Keratinocyte (primary cell): ENCODE data around the gene EEF1AKMT1. TPM values are rescaled to one million over a fixed set of nuclear protein-coding genes. Genes with fewer than 3 reads are reported as not detected.

ENCODE experiments used
- DNase-seq: peaks from one replicate; pipeline ENCODE4 v3.0.0-alpha.2; 2011; ENCODE audit warnings: low read depth, missing footprints, low spot score
- FAIRE-seq: peaks from 2 replicates; lab custom pipeline; 2011; peaks lifted over from hg19 to GRCh38; lab: Jason Lieb, UNC
- H2AFZ ChIP-seq: 2 replicates; pipeline ENCODE4 v1.6.0; 2012; ENCODE audit warnings: low read length, control low read depth, inconsistent platforms; ENCODE audit not compliant: control insufficient read depth
- H3K27ac ChIP-seq: 2 replicates; pipeline ENCODE4 v1.5.1; 2011; ENCODE audit warnings: low read length; ENCODE audit not compliant: control insufficient read depth, insufficient read depth
- H3K27me3 ChIP-seq: 3 replicates; pipeline ENCODE4 v1.6.0; 2011; ENCODE audit warnings: low read length; ENCODE audit not compliant: control insufficient read depth, insufficient read depth; ENCODE audit errors: extremely low read depth
- H3K36me3 ChIP-seq, 2 experiments: 2 replicates in 1 of 2; 3 replicates in 1 of 2; pipeline ENCODE4 v1.5.1; 2011; ENCODE audit warnings: low read length in 2 of 2, mild to moderate bottlenecking in 1 of 2; ENCODE audit not compliant: control insufficient read depth in 2 of 2, insufficient read depth in 2 of 2; ENCODE audit errors: extremely low read depth in 1 of 2
- H3K4me1 ChIP-seq: 3 replicates; pipeline ENCODE4 v1.5.1; 2011; ENCODE audit warnings: low read length; ENCODE audit not compliant: control insufficient read depth, insufficient read depth; ENCODE audit errors: extremely low read depth
- H3K4me2 ChIP-seq: 3 replicates; pipeline ENCODE4 v1.6.0; 2011; ENCODE audit warnings: low read depth, low read length; ENCODE audit not compliant: control insufficient read depth, insufficient read depth; ENCODE audit errors: extremely low read depth
- H3K4me3 ChIP-seq, 3 experiments: fragments of 200-600 bp in 1 of 3; sonication (generic) in 1 of 3; 2 replicates in 2 of 3; 3 replicates in 1 of 3; pipeline ENCODE4 v1.5.1; 2011 to 2016; ENCODE audit warnings: low read length in 3 of 3, mild to moderate bottlenecking in 3 of 3, control low read depth in 2 of 3, inconsistent platforms in 1 of 3, low read depth in 1 of 3, mixed read lengths in 1 of 3, mixed run types in 1 of 3, moderate library complexity in 1 of 3; ENCODE audit not compliant: control insufficient read depth in 2 of 3, insufficient read depth in 2 of 3; ENCODE audit errors: extremely low read depth in 1 of 3
- H3K79me2 ChIP-seq: 2 replicates; pipeline ENCODE4 v1.6.0; 2012; ENCODE audit warnings: low read length; ENCODE audit not compliant: control insufficient read depth, insufficient read depth
- H3K9ac ChIP-seq: 3 replicates; pipeline ENCODE4 v1.6.0; 2011; ENCODE audit warnings: low read length; ENCODE audit not compliant: control insufficient read depth, insufficient read depth; ENCODE audit errors: extremely low read depth
- H3K9me1 ChIP-seq: 3 replicates; pipeline ENCODE4 v1.6.0; 2011; ENCODE audit warnings: low read length; ENCODE audit not compliant: control insufficient read depth, insufficient read depth; ENCODE audit errors: extremely low read depth
- H3K9me3 ChIP-seq: 2 replicates; pipeline ENCODE4 v1.5.1; 2012; ENCODE audit warnings: low read depth, low read length; ENCODE audit not compliant: control insufficient read depth
- H4K20me1 ChIP-seq: 3 replicates; pipeline ENCODE4 v1.6.0; 2011; ENCODE audit warnings: low read length; ENCODE audit not compliant: control insufficient read depth, insufficient read depth; ENCODE audit errors: extremely low read depth
- EZH2 ChIP-seq: IDR thresholded peaks from one replicate; pipeline ENCODE4 v1.6.1; 2012; ENCODE audit warnings: inconsistent platforms, mild to moderate bottlenecking, low read length, moderate library complexity
- dilution Hi-C: fragments of 300-500 bp; cut with MboI; formaldehyde crosslinking; loops from one replicate; pipeline ENCODE4 v1.7.0; 2020; ENCODE audit warnings: low sequenced_read_pairs; ENCODE audit not compliant: extremely low pct_ligation_motif_present
- polyA plus RNA-seq, 5 experiments: library from polyadenylated mRNA; depleted of rRNA in 3 of 5; stranded (reverse) in 3 of 5; stranded (forward) in 1 of 5; unstranded in 1 of 5; fragments of >200 nt; gene quantifications; 1 replicate in 1 of 5; 2 replicates in 3 of 5; 3 replicates in 1 of 5; pipeline versions ENCODE4 v1.2.1 to v1.2.3, GENCODE V29; 2011 to 2012; ENCODE audit warnings: missing spikeins in 2 of 5, low read depth in 1 of 5, low replicate concordance in 1 of 5
- TF ChIP-seq, protein P1 (sequence below), 3 experiments: IDR thresholded peaks in 1 of 3; conservative IDR thresholded peaks in 1 of 3; optimal IDR thresholded peaks in 1 of 3; 2 replicates in 2 of 3; 3 replicates in 1 of 3; pipeline versions ENCODE3 to v1.5.1; 2011; ENCODE audit warnings: low read length in 3 of 3, mild to moderate bottlenecking in 3 of 3, moderate library complexity in 2 of 3, control low read depth in 1 of 3, inconsistent platforms in 1 of 3; ENCODE audit not compliant: insufficient read depth in 2 of 3; ENCODE audit errors: extremely low read depth in 1 of 3

EEF1AKMT1 gene
- polyA plus RNA-seq, 1 donor (not counting 4 experiments of a cell fraction or from before 2014, with no cell fraction given), result 10.1 TPM

DNA sequence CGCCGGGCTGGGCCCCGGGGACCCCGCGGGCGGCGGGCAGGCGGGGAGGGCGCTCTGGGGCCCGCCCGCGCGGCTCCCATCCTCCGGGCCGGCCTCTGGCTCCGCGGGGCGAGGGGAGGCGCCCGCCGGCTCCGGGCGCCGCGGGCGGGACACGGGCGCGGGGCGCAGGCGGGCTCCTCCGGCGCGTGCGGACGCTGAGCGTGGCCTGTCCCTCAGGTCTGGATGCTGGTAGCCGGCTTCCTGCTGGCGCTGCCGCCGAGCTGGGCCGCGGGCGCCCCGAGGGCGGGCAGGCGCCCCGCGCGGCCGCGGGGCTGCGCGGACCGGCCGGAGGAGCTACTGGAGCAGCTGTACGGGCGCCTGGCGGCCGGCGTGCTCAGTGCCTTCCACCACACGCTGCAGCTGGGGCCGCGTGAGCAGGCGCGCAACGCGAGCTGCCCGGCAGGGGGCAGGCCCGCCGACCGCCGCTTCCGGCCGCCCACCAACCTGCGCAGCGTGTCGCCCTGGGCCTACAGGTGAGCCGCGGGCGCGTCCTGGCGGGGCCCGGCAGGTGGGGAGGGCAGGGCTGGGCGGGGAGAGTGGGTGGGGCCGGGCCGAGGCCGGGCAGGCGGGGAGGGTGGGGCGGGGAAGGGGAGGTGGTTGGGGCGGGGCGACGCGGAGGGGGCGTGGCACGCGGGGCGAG, 69.8 kb downstream of the EEF1AKMT1 start:
- Histone ChIP-seq H3K27me3 (peaks cover 7% of the 10 kb centered on the region), H3K36me3 (no peaks in the 10 kb centered on the region), H3K4me2 (peak overlapping the region; percentile 54), H3K27ac (no peak overlapping the region), H3K9me1 (no peaks in the 10 kb centered on the region), H4K20me1 (no peaks in the 10 kb centered on the region), H3K4me3 (peak overlapping the region in 1 of 3 experiments; percentile 23), H2AFZ (no peak overlapping the region), H3K9ac (peak overlapping the region; percentile 52), H3K9me3 (no peaks in the 10 kb centered on the region), H3K4me1 (no peaks in the 10 kb centered on the region), H3K79me2 (no peaks in the 10 kb centered on the region)
- dilution Hi-C loops, result no loop called here
- FAIRE-seq, result no peak
- no peak for TF ChIP-seq EZH2
- TF ChIP-seq, protein P1, sequence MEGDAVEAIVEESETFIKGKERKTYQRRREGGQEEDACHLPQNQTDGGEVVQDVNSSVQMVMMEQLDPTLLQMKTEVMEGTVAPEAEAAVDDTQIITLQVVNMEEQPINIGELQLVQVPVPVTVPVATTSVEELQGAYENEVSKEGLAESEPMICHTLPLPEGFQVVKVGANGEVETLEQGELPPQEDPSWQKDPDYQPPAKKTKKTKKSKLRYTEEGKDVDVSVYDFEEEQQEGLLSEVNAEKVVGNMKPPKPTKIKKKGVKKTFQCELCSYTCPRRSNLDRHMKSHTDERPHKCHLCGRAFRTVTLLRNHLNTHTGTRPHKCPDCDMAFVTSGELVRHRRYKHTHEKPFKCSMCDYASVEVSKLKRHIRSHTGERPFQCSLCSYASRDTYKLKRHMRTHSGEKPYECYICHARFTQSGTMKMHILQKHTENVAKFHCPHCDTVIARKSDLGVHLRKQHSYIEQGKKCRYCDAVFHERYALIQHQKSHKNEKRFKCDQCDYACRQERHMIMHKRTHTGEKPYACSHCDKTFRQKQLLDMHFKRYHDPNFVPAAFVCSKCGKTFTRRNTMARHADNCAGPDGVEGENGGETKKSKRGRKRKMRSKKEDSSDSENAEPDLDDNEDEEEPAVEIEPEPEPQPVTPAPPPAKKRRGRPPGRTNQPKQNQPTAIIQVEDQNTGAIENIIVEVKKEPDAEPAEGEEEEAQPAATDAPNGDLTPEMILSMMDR (optimal IDR thresholded peaks at IDR 0.05 in 1 of 3, IDR thresholded peaks at IDR 0.05 in 1 of 3, conservative IDR thresholded peaks at IDR 0.05 in 1 of 3; ENCODE audit: extremely low read depth in 1 of 3, insufficient read depth in 2 of 3, low read length in 3 of 3), result peak; percentile 23 to 67 (median 45)
- peak; percentile 15 for DNase-seq

DNA sequence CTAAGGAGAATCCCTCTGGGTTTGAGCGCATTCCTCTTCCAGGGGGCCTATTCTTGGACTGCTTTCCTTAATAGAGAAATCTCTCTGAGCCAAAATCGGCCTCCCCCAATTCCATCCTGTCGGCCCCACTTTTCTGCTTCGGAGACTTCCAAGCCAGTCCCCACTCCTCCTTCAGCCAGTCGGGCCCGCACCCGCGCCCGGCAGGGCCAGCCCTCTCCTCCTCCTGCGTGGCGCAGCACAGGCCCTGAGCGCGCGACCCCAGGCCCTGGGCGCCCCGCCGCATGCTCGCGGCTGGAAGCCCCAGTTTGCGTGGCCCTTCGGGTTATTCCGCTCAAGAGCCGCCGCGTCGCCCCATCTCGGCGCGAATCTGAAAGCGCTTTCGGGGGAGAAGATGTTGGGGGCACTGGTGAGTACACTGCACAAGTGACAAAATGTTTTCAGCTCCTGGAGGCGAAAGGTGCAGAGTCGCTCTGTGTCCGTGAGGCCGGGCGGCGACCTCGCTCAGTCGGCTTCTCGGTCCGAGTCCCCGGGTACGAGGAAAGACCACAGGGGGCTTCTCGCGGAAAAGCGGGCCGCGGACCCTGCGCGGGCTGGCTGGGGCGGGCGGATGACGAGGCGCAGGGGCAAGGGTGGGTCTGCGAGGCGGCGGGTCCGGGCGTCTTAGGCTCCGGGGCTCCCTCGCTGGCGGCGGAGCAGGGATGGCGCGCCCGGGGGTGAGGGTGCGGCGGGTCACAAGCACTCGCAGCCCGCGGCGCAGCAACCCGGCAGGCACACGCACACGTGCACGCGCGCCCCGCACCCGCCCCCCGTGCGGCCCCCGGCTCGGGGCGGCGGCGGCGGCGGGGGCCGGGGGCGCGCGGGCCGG, 70.6 kb downstream of the EEF1AKMT1 start, which contains the start of gene IL17D:
IL17D (plus strand) TSS at position 785 of the 865 bp plus-strand sequence. CDS start 303 bp downstream, outside the sequence.
- H4K20me1 ChIP-seq, result no peaks in the 10 kb centered on the region
- peak; percentile 78 for TF ChIP-seq EZH2
- TF ChIP-seq, protein P1 (optimal IDR thresholded peaks at IDR 0.05 in 1 of 3, IDR thresholded peaks at IDR 0.05 in 1 of 3, conservative IDR thresholded peaks at IDR 0.05 in 1 of 3; ENCODE audit: extremely low read depth in 1 of 3, insufficient read depth in 2 of 3, low read length in 3 of 3), result no peak
- H2AFZ ChIP-seq, result peak within 1 kb of the TSS; percentile 79
- no peak for DNase-seq
- H3K4me1 ChIP-seq, result no peaks in the 10 kb centered on the region
- peak within 1 kb of the TSS; percentile 79 for H3K4me2 ChIP-seq
- H3K4me3 ChIP-seq, result peak within 1 kb of the TSS; percentile 47 to 63 (median 63)
- H3K79me2 ChIP-seq, result no peaks in the 10 kb centered on the region
- peaks cover 7% of the 10 kb centered on the region for H3K27me3 ChIP-seq
- no peak for FAIRE-seq
- no peaks in the 10 kb centered on the region for H3K36me3 ChIP-seq
- dilution Hi-C loops, result no loop called here
- no peak within 1 kb of the TSS for H3K27ac ChIP-seq
- H3K9me1 ChIP-seq, result no peaks in the 10 kb centered on the region
- peak within 1 kb of the TSS; percentile 63 for H3K9ac ChIP-seq
- H3K9me3 ChIP-seq, result no peaks in the 10 kb centered on the region
